ENCODE results near the gene OSTF1. TPM values are rescaled to one million over a fixed set of nuclear protein-coding genes. Genes with fewer than 3 reads are reported as not detected.

Gene OSTF1
- total RNA-seq, 1 donor from 2014 or later = 77.8 TPM

DNA sequence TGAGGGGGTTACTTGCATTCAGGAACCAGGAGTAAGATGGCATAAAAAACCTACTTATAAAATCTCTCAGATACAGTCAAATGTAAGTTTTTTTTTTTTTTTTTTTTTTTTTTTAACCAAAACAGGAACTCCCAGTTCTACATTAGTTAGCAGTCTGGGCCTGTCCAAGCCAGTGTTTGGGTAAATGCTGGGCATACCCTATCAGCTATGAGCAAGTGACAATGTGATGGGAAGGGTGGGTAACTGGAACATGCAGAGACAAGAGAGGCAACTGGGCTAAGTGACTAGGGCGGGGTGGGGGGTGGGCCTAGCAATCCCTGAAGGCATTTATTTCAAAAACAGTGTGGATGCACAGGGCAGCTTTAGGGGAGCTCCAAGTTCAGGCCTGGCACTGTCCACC is 2.7 kb upstream of the OSTF1 start:
- peak overlapping the region; percentile 100 for H3K4me3 ChIP-seq
- H3K9me3 ChIP-seq = no peaks in the 10 kb centered on the region
- DNase-seq = no peak
- intact Hi-C loops (cut with DNase I) = no loop called here
- H3K27me3 ChIP-seq = no peaks in the 10 kb centered on the region
- ATAC-seq = no peak
- peak overlapping the region; percentile 99 for H3K27ac ChIP-seq
- H3K4me1 ChIP-seq = peaks cover 47% of the 10 kb centered on the region
- TF ChIP-seq, protein P1, sequence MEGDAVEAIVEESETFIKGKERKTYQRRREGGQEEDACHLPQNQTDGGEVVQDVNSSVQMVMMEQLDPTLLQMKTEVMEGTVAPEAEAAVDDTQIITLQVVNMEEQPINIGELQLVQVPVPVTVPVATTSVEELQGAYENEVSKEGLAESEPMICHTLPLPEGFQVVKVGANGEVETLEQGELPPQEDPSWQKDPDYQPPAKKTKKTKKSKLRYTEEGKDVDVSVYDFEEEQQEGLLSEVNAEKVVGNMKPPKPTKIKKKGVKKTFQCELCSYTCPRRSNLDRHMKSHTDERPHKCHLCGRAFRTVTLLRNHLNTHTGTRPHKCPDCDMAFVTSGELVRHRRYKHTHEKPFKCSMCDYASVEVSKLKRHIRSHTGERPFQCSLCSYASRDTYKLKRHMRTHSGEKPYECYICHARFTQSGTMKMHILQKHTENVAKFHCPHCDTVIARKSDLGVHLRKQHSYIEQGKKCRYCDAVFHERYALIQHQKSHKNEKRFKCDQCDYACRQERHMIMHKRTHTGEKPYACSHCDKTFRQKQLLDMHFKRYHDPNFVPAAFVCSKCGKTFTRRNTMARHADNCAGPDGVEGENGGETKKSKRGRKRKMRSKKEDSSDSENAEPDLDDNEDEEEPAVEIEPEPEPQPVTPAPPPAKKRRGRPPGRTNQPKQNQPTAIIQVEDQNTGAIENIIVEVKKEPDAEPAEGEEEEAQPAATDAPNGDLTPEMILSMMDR (IDR thresholded peaks at IDR 0.05) = no peak
- H3K36me3 ChIP-seq = peaks cover 22% of the 10 kb centered on the region

DNA sequence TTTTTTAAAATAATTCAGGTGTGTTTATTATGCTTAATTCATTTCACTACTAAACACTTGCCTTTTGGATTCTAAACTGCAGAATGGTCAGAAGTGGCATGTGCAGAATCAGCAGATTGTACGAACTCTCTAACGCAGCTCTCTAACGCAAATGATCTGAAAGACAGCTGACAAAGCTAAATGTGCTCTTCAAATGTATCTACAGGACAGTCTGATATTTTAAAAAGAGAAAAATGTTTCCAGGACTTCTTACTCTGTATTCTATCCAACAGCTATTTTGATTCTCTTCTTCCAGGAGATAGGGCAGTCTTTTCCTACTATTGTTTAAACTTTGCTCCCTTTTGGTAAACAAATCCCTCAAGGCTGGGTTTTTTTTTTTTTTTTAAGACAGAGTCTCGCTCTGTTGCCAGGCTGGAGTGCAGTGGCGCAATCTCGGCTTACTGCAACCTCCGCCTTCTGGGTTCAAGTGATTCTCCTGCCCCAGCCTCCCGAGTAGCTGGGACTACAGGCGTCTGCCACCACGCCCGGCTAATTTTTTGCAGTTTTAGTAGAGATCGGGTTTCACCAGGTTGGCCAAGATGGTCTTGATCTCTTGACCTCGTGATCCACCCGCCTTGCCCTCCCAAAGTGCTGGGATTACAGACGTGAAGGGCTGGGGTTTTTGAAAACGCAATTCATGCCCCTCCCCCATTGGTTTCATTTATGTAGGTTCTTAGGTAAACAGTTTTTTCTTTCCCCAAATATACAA is 1.6 kb upstream of the OSTF1 start:
- peaks cover 58% of the 10 kb centered on the region for H3K4me1 ChIP-seq
- peak overlapping the region; percentile 99 for H3K27ac ChIP-seq
- peaks cover 11% of the 10 kb centered on the region for H3K36me3 ChIP-seq
- H3K4me3 ChIP-seq = peak overlapping the region; percentile 100
- no peaks in the 10 kb centered on the region for H3K27me3 ChIP-seq
- H3K9me3 ChIP-seq = no peaks in the 10 kb centered on the region
- TF ChIP-seq, protein P1 (IDR thresholded peaks at IDR 0.05) = no peak
- DNase-seq = peak; percentile 74
- intact Hi-C loops (cut with DNase I) = no loop called here
- no peak for ATAC-seq

DNA sequence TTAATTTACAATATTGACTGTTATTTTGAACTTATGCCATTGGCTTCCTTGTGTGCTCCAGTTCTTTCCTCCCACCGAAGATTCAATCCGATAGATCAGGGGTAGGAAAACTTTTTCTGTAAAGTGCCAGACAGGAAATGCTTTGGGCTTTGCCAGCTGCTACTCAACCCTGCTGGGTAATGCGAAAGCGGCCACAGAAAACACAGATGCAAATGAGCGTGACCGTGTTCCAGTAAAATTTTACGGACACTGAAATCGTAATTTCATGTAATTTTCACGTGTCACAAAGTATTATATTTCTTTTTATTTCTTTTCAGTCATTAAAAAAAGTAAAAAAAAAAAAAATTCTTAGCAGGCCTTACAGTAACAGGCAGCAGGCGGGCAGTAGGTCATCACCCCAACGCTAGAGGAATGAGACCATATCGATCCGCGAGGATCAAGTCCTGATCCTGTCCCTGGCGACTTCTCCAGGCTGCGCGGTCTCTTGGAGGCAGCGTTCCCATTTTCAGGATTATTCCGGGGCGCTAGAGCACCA is 958 bp upstream of the OSTF1 start:
- ATAC-seq = no peak
- intact Hi-C loops (cut with DNase I) = no loop called here

DNA sequence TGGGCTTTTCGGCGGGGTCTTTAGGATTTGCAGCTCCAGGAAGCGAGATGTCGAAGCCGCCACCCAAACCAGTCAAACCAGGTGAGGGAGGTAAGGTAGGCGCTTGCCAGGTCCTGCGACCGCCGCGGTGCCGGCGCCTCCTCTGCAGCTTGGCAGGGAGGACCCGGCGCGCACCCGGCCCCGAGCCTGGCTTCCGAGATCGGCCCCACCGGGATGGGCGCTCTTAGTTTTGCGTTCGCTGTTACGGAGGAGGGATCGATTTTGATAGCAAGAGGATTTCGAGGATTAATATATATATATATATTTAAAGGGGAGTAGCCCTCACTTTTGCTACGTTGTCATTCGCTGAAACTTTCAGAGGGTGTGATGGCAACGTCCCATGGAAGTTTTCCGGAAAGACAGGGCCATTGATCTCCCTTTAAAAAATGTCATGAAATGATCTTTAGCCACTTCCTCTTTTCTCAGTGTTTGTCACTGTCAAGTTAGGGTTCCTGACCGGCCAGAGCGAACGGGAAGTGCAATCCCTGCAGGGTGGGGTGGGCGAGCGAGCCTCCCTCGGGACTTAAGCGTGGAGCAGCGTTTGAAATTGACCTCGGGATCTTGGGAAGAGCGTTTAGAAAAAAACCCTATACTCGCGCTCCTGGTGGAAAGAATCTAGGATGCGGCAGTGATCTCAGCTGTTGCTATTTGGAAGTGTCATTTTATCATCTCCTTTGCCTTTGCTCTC is 495 bp downstream of the OSTF1 start:
- intact Hi-C loops (cut with DNase I) = no loop called here
- Histone ChIP-seq H3K4me1 (peaks cover 61% of the 10 kb centered on the region), H3K9me3 (no peaks in the 10 kb centered on the region), H3K27ac (peak overlapping the region; percentile 99), H3K4me3 (peak overlapping the region; percentile 100), H3K27me3 (no peaks in the 10 kb centered on the region), H3K36me3 (no peaks in the 10 kb centered on the region)
- peak; percentile 46 for ATAC-seq
- TF ChIP-seq, protein P1 (IDR thresholded peaks at IDR 0.05) = no peak
- peak; percentile 87 for DNase-seq

More for the DNA sequence above, 958 bp upstream of the OSTF1 start:
- Histone ChIP-seq H3K9me3 (no peaks in the 10 kb centered on the region), H3K4me3 (peak overlapping the region; percentile 100), H3K4me1 (peaks cover 64% of the 10 kb centered on the region), H3K27me3 (no peaks in the 10 kb centered on the region), H3K36me3 (peaks cover 5% of the 10 kb centered on the region), H3K27ac (peak overlapping the region; percentile 99)
- DNase-seq = no peak
- TF ChIP-seq, protein P1 (IDR thresholded peaks at IDR 0.05) = no peak

DNA sequence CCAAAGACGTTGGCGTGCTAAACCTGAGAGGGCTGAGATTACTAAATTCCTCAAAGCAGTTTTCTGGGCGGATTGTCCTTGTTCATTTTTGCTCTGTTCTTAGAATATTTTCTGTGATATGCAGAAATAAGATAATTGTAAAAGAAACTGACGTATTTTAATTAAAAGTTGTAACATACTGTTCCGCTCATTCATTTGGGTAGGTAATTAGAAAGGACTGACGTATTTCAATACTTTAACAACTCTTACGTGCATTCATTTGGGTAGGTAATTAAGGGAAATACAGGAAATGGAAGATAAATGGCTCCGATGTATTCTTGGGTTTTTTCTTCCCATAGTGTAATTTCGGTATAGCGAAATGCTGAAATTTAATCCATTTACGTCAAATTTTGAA is 1.1 kb downstream of the OSTF1 start:
- Histone ChIP-seq H3K4me1 (peaks cover 60% of the 10 kb centered on the region), H3K4me3 (peak overlapping the region; percentile 100), H3K27me3 (no peaks in the 10 kb centered on the region), H3K36me3 (no peaks in the 10 kb centered on the region), H3K27ac (peak overlapping the region; percentile 99), H3K9me3 (no peaks in the 10 kb centered on the region)
- no peak for ATAC-seq
- no peak for DNase-seq
- TF ChIP-seq, protein P1 (IDR thresholded peaks at IDR 0.05) = no peak
- intact Hi-C loops (cut with DNase I) = no loop called here
